ENCODE data around the gene PYGM.

GRCh38 chr11:64734811-64735724 lies 24.7 kb downstream of the PYGM start:
- TF ChIP-seq CTCF (conservative IDR thresholded peaks at IDR 0.05 in 1 of 2, IDR thresholded peaks at IDR 0.05 in 1 of 2; ENCODE audit: extremely low read depth in 1 of 2, insufficient read depth in 1 of 2, low read depth in 1 of 2, low read length in 2 of 2) (no peak), EZH2 (IDR thresholded peaks at IDR 0.05; ENCODE audit: borderline replicate concordance, low read length) (no peak)

Data from mammary epithelial cell (primary cell).